Duodenal mucosa (tissue), 2 donors: ENCODE measurements around the gene RNF213.
A peak's percentile ranks its signal among the peaks of the same experiment; 100 is the strongest.
"Not testable (repeated sequence)": the region's sequence is repeated elsewhere in the genome, so short reads cannot be mapped to it uniquely, and the experiment has no call there.

Experiments used
- H3K27ac ChIP-seq: one replicate; pipeline ENCODE4 v1.7.0; 2013; ENCODE audit warnings: low read depth, low read length
- H3K27me3 ChIP-seq, 2 donors: one replicate each; pipeline ENCODE4 v1.7.0; 2013; ENCODE audit warnings: low read length in 2 of 2, control low read depth in 1 of 2; ENCODE audit not compliant: insufficient read depth in 2 of 2, control insufficient read depth in 1 of 2
- H3K36me3 ChIP-seq, 2 donors: one replicate each; pipeline ENCODE4 v1.7.0; 2013; ENCODE audit warnings: low read length in 2 of 2, control low read depth in 1 of 2; ENCODE audit not compliant: insufficient read depth in 2 of 2, control insufficient read depth in 1 of 2
- H3K4me1 ChIP-seq, 2 donors: one replicate each; pipeline ENCODE4 v1.7.0; 2013; ENCODE audit warnings: low read length in 2 of 2, control low read depth in 1 of 2; ENCODE audit not compliant: insufficient read depth in 2 of 2, control insufficient read depth in 1 of 2
- H3K4me3 ChIP-seq, 2 donors: one replicate each; pipeline ENCODE4 v1.7.0; 2013; ENCODE audit warnings: low read length in 2 of 2, low read depth in 1 of 2
- H3K9ac ChIP-seq, 2 donors: one replicate each; pipeline ENCODE4 v1.7.0; 2013; ENCODE audit warnings: low read length in 2 of 2, low read depth in 1 of 2
- H3K9me3 ChIP-seq, 2 donors: one replicate each; pipeline ENCODE4 v1.7.0; 2013; ENCODE audit warnings: low read length in 2 of 2, control low read depth in 1 of 2; ENCODE audit not compliant: control insufficient read depth in 1 of 2

RNF213 gene

GRCh38 chr17:80409626-80410025 lies 149.0 kb downstream of the RNF213 start:
- Histone ChIP-seq H3K27ac (no peak overlapping the region), H3K9ac (no peak overlapping the region), H3K4me3 (no peak overlapping the region), H3K36me3 (no peaks in the 10 kb centered on the region), H3K9me3 (no peaks in the 10 kb centered on the region), H3K27me3 (peaks cover 12 to 13% of the 10 kb centered on the region in 2 donors), H3K4me1 (peaks cover 8 to 10% of the 10 kb centered on the region in 2 donors)

- H3K27ac ChIP-seq, H3K4me3 ChIP-seq, H3K36me3 ChIP-seq, H3K9me3 ChIP-seq, H3K9ac ChIP-seq: not testable (repeated sequence)
- H3K27me3 ChIP-seq = peaks cover 12 to 14% of the 10 kb centered on the region in 2 donors
- H3K4me1 ChIP-seq = peaks cover 10 to 11% of the 10 kb centered on the region in 2 donors
Observed at GRCh38 chr17:80410441-80411087, 149.9 kb downstream of the RNF213 start.

GRCh38 chr17:80413771-80414507 lies 153.3 kb downstream of the RNF213 start:
- Histone ChIP-seq H3K27ac (no peak overlapping the region), H3K27me3 (peaks cover 12 to 14% of the 10 kb centered on the region in 2 donors), H3K9ac (peak overlapping the region; percentile 95 to 96), H3K36me3 (peaks cover 0 to 17% of the 10 kb centered on the region in 2 donors), H3K4me1 (peaks cover 10 to 24% of the 10 kb centered on the region in 2 donors), H3K4me3 (peak overlapping the region; percentile 96 to 97), H3K9me3 (no peaks in the 10 kb centered on the region)

- peak overlapping the region; percentile 95 to 96 for H3K9ac ChIP-seq
- peaks cover 12 to 14% of the 10 kb centered on the region in 2 donors for H3K27me3 ChIP-seq
- no peaks in the 10 kb centered on the region for H3K9me3 ChIP-seq
- peak overlapping the region; percentile 88 for H3K27ac ChIP-seq
- H3K36me3 ChIP-seq = peaks cover 0 to 21% of the 10 kb centered on the region in 2 donors
- H3K4me1 ChIP-seq = peaks cover 10 to 24% of the 10 kb centered on the region in 2 donors
- H3K4me3 ChIP-seq = peak overlapping the region; percentile 96 to 97
Observed at GRCh38 chr17:80414508-80414802, 153.8 kb downstream of the RNF213 start.

GRCh38 chr17:80414803-80415625 lies 154.4 kb downstream of the RNF213 start, which contains the start of gene ENDOV:
ENDOV (plus strand) TSS chr17:80415167; CDS start chr17:80415195, 28 bp downstream.
- peak within 1 kb of the TSS; percentile 88 for H3K27ac ChIP-seq
- peak within 1 kb of the TSS; percentile 95 to 96 for H3K9ac ChIP-seq
- H3K4me3 ChIP-seq = peak within 1 kb of the TSS; percentile 96 to 97
- H3K27me3 ChIP-seq = peaks cover 12 to 14% of the 10 kb centered on the region in 2 donors
- H3K9me3 ChIP-seq = no peaks in the 10 kb centered on the region
- peaks cover 0 to 25% of the 10 kb centered on the region in 2 donors for H3K36me3 ChIP-seq
- H3K4me1 ChIP-seq = peaks cover 10 to 24% of the 10 kb centered on the region in 2 donors

GRCh38 chr17:80415626-80416137 lies 155.0 kb downstream of the RNF213 start:
- H3K4me1 ChIP-seq = peaks cover 10 to 24% of the 10 kb centered on the region in 2 donors
- H3K9me3 ChIP-seq = no peaks in the 10 kb centered on the region
- peak overlapping the region; percentile 95 to 96 for H3K9ac ChIP-seq
- H3K36me3 ChIP-seq = peaks cover 0 to 27% of the 10 kb centered on the region in 2 donors
- H3K27me3 ChIP-seq = peaks cover 12 to 14% of the 10 kb centered on the region in 2 donors
- peak overlapping the region; percentile 96 to 97 for H3K4me3 ChIP-seq
- peak overlapping the region; percentile 88 for H3K27ac ChIP-seq

GRCh38 chr17:80416260-80416939 lies 155.7 kb downstream of the RNF213 start:
- H3K4me3 ChIP-seq = peak overlapping the region; percentile 18 to 22
- no peaks in the 10 kb centered on the region for H3K9me3 ChIP-seq
- H3K27ac ChIP-seq = no peak overlapping the region
- no peak overlapping the region for H3K9ac ChIP-seq
- peaks cover 10 to 24% of the 10 kb centered on the region in 2 donors for H3K4me1 ChIP-seq
- H3K27me3 ChIP-seq = peaks cover 12 to 14% of the 10 kb centered on the region in 2 donors
- peaks cover 0 to 27% of the 10 kb centered on the region in 2 donors for H3K36me3 ChIP-seq

- Histone ChIP-seq H3K27ac (no peak overlapping the region), H3K9ac (no peak overlapping the region)
Observed at GRCh38 chr17:80416940-80417293, 156.3 kb downstream of the RNF213 start.

GRCh38 chr17:80418589-80418988 lies 157.9 kb downstream of the RNF213 start:
- Histone ChIP-seq H3K27me3 (peaks cover 9 to 11% of the 10 kb centered on the region in 2 donors), H3K36me3 (peaks cover 0 to 27% of the 10 kb centered on the region in 2 donors), H3K27ac (no peak overlapping the region), H3K9ac (no peak overlapping the region), H3K9me3 (no peaks in the 10 kb centered on the region), H3K4me1 (peaks cover 10 to 24% of the 10 kb centered on the region in 2 donors), H3K4me3 (no peak overlapping the region)

More at GRCh38 chr17:80416940-80417293, 156.3 kb downstream of the RNF213 start:
- H3K4me1 ChIP-seq = peaks cover 10 to 24% of the 10 kb centered on the region in 2 donors
- H3K9me3 ChIP-seq = no peaks in the 10 kb centered on the region
- no peak overlapping the region for H3K4me3 ChIP-seq
- H3K27me3 ChIP-seq = peaks cover 12 to 14% of the 10 kb centered on the region in 2 donors
- H3K36me3 ChIP-seq = peaks cover 0 to 27% of the 10 kb centered on the region in 2 donors
